Cardiac fibroblast (primary cell): ENCODE results near the gene COL9A3.
A peak's percentile ranks its signal among the peaks of the same experiment; 100 is the strongest.

Experiments used
- DNase-seq, 2 donors: peaks; one replicate each; pipeline versions ENCODE4 v3.0.0 to v3.0.0-alpha.2; 2010; ENCODE audit warnings: low read depth in 2 of 2
- H3K4me3 ChIP-seq, 2 donors: replicated peaks in 1 of 2; 1 replicate in 1 of 2; 2 replicates in 1 of 2; pipeline ENCODE4 v1.5.1; 2011; ENCODE audit warnings: low read depth in 2 of 2, low read length in 2 of 2, mild to moderate bottlenecking in 2 of 2, moderate library complexity in 1 of 2
- TF ChIP-seq, protein P1 (sequence below): IDR thresholded peaks from one replicate; pipeline ENCODE4 v1.5.1; 2011; ENCODE audit warnings: low read depth, mild to moderate bottlenecking, low read length, inconsistent platforms

COL9A3 gene

GRCh38 chr20:62824476-62825332 is 7.9 kb downstream of the COL9A3 start:
- DNase-seq, result peak in 1 of 2 donors; percentile 70
- TF ChIP-seq, protein P1, sequence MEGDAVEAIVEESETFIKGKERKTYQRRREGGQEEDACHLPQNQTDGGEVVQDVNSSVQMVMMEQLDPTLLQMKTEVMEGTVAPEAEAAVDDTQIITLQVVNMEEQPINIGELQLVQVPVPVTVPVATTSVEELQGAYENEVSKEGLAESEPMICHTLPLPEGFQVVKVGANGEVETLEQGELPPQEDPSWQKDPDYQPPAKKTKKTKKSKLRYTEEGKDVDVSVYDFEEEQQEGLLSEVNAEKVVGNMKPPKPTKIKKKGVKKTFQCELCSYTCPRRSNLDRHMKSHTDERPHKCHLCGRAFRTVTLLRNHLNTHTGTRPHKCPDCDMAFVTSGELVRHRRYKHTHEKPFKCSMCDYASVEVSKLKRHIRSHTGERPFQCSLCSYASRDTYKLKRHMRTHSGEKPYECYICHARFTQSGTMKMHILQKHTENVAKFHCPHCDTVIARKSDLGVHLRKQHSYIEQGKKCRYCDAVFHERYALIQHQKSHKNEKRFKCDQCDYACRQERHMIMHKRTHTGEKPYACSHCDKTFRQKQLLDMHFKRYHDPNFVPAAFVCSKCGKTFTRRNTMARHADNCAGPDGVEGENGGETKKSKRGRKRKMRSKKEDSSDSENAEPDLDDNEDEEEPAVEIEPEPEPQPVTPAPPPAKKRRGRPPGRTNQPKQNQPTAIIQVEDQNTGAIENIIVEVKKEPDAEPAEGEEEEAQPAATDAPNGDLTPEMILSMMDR, result no peak
- H3K4me3 ChIP-seq, result peak overlapping the region; percentile 15 to 30

DNA sequence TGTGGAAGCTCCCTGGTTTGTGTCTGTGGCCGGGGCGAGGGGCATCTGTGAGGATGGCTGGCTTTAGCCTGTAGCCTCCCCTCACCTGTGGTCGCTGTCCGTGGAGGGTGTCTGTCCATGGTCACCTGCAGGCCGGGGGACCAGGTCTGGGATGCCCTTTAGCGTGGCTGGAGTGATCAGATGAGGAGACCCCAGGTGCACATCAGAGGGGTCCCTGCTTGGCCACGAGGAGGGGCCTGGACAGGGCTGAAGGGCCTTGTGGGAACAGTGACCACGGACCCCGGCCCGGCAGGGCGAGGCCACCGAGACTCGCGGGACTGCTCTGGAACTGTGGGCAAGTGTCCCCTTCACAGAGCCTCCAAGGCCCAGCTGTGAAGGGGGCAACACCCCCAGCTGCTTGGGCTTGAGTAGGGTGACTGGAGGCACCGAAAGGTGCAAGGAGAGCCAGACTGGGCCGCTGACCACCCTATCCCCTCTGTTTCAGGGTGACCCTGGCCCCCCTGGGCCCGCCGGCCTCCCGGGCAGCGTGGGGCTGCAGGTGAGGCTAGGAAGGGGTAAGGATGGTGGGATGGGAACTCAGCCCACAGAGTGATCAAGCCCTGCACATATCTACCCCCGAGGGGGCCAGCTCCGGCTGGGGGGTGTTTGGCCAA is 8.6 kb downstream of the COL9A3 start:
- no peak overlapping the region for H3K4me3 ChIP-seq
- no peak for DNase-seq
- TF ChIP-seq, protein P1, result no peak

DNA sequence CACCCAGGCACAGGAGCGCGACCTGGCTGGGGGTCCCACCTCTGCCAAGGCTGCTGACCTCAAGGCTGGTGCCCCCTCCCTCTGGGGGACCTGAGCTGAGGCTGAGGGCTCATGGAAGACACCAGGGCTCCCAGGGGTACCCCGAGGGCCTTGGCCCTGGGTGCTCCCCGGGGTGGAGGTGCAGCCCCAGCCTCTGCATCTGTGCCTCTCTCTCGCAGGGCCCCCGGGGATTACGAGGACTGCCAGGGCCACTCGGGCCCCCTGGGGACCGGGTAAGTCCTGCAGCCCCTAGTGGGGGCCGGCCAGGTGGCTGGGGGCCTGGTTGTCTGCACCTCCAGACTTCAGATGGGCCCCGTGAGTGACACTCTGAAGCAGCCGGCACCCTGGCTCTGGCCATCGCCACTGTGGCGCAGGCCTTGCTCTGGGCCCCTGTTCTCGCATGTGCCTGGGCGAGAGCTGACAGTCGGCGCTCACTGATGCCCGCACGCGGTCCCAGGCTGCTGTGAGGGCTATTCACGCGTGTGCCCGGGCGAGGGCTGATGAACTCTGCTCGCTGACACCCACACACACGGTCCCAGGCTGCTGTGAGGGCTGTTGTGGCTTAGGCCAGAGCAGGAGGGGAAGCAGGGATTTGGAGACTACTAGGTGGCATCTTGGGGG is 9.3 kb downstream of the COL9A3 start:
- no peak overlapping the region for H3K4me3 ChIP-seq
- TF ChIP-seq, protein P1, result no peak
- DNase-seq, result no peak

DNA sequence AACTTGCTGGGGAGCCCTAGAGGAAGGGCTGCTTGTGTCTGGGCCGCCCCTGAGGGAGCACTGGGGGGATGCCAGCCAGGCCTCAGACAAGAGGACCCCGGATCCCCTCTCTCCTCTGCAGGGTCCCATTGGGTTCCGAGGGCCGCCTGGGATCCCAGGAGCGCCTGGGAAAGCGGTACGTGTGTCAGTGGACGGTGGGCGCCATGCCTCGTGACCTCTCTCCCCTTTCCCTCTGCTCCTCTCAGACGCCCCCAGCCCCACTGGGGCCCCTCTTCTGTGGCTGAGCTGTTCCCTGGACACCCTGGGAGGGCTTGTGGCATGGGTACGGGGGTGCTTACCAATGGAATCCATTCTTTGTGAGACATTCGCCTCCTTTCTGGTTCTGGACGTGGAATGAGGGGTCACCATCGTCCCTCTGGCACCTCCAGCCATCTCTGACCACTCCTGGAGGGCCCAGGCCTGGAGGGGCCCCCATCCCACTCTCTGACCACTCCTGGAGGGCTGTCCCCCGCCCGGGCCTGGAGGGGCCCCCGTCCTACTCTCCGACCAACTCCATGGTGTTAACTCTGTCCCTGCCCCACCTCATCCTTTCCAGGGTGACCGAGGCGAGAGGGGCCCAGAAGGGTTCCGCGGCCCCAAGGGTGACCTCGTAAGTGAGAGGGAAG is 9.9 kb downstream of the COL9A3 start:
- H3K4me3 ChIP-seq, result no peak overlapping the region
- TF ChIP-seq, protein P1, result no peak

GRCh38 chr20:62827311-62828038 is 10.6 kb downstream of the COL9A3 start:
- TF ChIP-seq, protein P1, result no peak
- no peak overlapping the region for H3K4me3 ChIP-seq
- DNase-seq, result no peak

More for the DNA sequence above, 9.9 kb downstream of the COL9A3 start:
- no peak for DNase-seq

- TF ChIP-seq, protein P1, result no peak
- no peak overlapping the region for H3K4me3 ChIP-seq
- DNase-seq, result no peak
Observed at GRCh38 chr20:62828051-62828450, 11.2 kb downstream of the COL9A3 start.
